DND-41 (cell line): ENCODE results near the gene NTM.

Experiments
- ATAC-seq: fragments of 200-7000 bp; cut with Tn5 transposase; 3 replicates; pipeline ENCODE4 v1.9.1; 2021; ENCODE audit warnings: low read depth; ENCODE audit not compliant: insufficient read depth
- DNase-seq: peaks from one replicate; pipeline ENCODE4 v3.0.0-alpha.2; 2020
- H2AFZ ChIP-seq: 2 replicates; pipeline ENCODE4 v1.6.0; 2012; ENCODE audit warnings: low read depth, low read length
- H3K27ac ChIP-seq: 2 replicates; pipeline ENCODE4 v1.5.1; 2012; ENCODE audit warnings: low read length, inconsistent platforms
- H3K27me3 ChIP-seq: fragments of 200-600 bp; sonication (generic); 2 replicates; pipeline ENCODE4 v1.6.0; 2012; ENCODE audit warnings: low read length, mild to moderate bottlenecking, inconsistent platforms; ENCODE audit not compliant: insufficient read depth, poor library complexity
- H3K36me3 ChIP-seq: 2 replicates; pipeline ENCODE4 v1.5.1; 2012; ENCODE audit warnings: low read length, inconsistent platforms; ENCODE audit not compliant: insufficient read depth
- H3K4me1 ChIP-seq: 2 replicates; pipeline ENCODE4 v1.5.1; 2012; ENCODE audit warnings: mild to moderate bottlenecking, low read length; ENCODE audit not compliant: insufficient read depth
- H3K4me2 ChIP-seq: 2 replicates; pipeline ENCODE4 v1.6.0; 2012; ENCODE audit warnings: mild to moderate bottlenecking, moderate library complexity, low read length, inconsistent platforms; ENCODE audit not compliant: insufficient read depth
- H3K4me3 ChIP-seq, 2 experiments: fragments of 200-600 bp in 1 of 2; shearing (Covaris generic) in 1 of 2; 2 replicates each; pipeline ENCODE4 v1.5.1; 2012 to 2016; ENCODE audit warnings: inconsistent platforms in 2 of 2, low read length in 2 of 2, mild to moderate bottlenecking in 2 of 2, low read depth in 1 of 2, moderate library complexity in 1 of 2
- H3K79me2 ChIP-seq: 2 replicates; pipeline ENCODE4 v1.6.0; 2012; ENCODE audit warnings: low read length, inconsistent platforms; ENCODE audit not compliant: insufficient read depth
- H3K9ac ChIP-seq: 2 replicates; pipeline ENCODE4 v1.6.0; 2012; ENCODE audit warnings: low read depth, mild to moderate bottlenecking, inconsistent platforms, low read length, moderate library complexity
- H3K9me3 ChIP-seq: 2 replicates; pipeline ENCODE4 v1.5.1; 2012; ENCODE audit warnings: low read length, moderate library complexity, mild to moderate bottlenecking, inconsistent platforms; ENCODE audit not compliant: insufficient read depth, severe bottlenecking
- H4K20me1 ChIP-seq: 2 replicates; pipeline ENCODE4 v1.6.0; 2012; ENCODE audit warnings: low read length; ENCODE audit not compliant: insufficient read depth
- EZH2 ChIP-seq: IDR thresholded peaks from 3 replicates; pipeline ENCODE4 v1.6.1; 2012; ENCODE audit warnings: borderline replicate concordance, low read depth, mild to moderate bottlenecking, moderate library complexity, low read length, inconsistent platforms; ENCODE audit not compliant: severe bottlenecking
- TF ChIP-seq, protein P1 (sequence below): IDR thresholded peaks from 2 replicates; pipeline ENCODE4 v1.5.1; 2012; ENCODE audit warnings: borderline replicate concordance, low read length, moderate library complexity, mild to moderate bottlenecking; ENCODE audit not compliant: poor library complexity, severe bottlenecking; ENCODE audit errors: extremely low read depth

NTM gene

DNA sequence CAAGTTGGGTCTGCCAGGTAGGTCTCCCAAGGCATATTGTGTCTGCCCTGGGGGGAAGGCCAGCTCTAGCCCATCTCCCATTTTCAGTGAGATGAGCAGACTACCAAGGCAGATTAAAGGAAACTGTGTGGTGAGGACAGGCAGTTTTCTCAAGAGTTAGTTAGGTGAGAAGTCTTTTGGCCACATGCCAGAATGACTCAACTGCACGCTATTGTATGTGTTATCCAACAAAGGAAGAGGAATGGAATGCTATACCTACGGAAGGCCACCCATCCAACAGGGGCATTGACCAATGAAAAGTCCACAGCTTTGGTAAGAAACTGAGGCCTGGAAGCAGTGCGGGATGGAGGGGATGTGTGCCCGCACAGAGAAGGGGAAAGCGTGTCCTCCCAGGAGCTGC lies 941.7 kb downstream of the NTM start:
- H3K27me3 ChIP-seq: no peaks in the 10 kb centered on the region
- DNase-seq (no peak), ATAC-seq (no peak)
- H3K9me3 ChIP-seq: no peaks in the 10 kb centered on the region
- no peaks in the 10 kb centered on the region for H4K20me1 ChIP-seq
- H3K36me3 ChIP-seq: no peaks in the 10 kb centered on the region
- H3K4me1 ChIP-seq: no peaks in the 10 kb centered on the region
- H3K4me2 ChIP-seq: no peak overlapping the region
- no peak overlapping the region for H3K9ac ChIP-seq
- no peak overlapping the region for H3K27ac ChIP-seq
- H3K79me2 ChIP-seq: no peaks in the 10 kb centered on the region
- H3K4me3 ChIP-seq: no peak overlapping the region
- no peak for TF ChIP-seq EZH2
- TF ChIP-seq, protein P1, sequence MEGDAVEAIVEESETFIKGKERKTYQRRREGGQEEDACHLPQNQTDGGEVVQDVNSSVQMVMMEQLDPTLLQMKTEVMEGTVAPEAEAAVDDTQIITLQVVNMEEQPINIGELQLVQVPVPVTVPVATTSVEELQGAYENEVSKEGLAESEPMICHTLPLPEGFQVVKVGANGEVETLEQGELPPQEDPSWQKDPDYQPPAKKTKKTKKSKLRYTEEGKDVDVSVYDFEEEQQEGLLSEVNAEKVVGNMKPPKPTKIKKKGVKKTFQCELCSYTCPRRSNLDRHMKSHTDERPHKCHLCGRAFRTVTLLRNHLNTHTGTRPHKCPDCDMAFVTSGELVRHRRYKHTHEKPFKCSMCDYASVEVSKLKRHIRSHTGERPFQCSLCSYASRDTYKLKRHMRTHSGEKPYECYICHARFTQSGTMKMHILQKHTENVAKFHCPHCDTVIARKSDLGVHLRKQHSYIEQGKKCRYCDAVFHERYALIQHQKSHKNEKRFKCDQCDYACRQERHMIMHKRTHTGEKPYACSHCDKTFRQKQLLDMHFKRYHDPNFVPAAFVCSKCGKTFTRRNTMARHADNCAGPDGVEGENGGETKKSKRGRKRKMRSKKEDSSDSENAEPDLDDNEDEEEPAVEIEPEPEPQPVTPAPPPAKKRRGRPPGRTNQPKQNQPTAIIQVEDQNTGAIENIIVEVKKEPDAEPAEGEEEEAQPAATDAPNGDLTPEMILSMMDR: no peak
- H2AFZ ChIP-seq: no peak overlapping the region

DNA sequence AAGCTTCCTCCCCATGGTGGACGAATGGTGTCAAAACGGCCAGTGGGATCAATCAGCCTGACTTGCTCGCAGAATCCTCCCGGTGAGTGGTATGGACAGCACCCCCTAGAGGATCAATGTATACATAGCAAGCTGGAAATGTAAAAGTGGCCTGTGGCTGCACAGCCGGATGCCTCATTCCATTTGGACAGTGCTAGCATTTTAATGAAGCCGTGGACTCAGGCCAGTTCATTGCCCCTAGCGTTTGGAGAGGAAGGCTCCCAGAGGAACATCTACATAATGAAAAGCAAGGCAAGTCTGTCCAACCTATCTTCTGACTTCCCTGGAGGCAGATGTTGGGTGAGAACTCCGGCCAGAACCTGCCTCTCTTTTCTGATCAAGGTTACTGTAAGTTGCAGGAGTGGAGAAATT lies 942.3 kb downstream of the NTM start:
- H2AFZ ChIP-seq: no peak overlapping the region
- no peaks in the 10 kb centered on the region for H3K79me2 ChIP-seq
- no peaks in the 10 kb centered on the region for H3K4me1 ChIP-seq
- no peak overlapping the region for H3K27ac ChIP-seq
- no peak overlapping the region for H3K9ac ChIP-seq
- H3K27me3 ChIP-seq: no peaks in the 10 kb centered on the region
- TF ChIP-seq, protein P1: peak; percentile 60
- TF ChIP-seq EZH2: no peak
- H3K36me3 ChIP-seq: no peaks in the 10 kb centered on the region
- DNase-seq: peak; percentile 5
- no peaks in the 10 kb centered on the region for H3K9me3 ChIP-seq
- H4K20me1 ChIP-seq: no peaks in the 10 kb centered on the region
- H3K4me2 ChIP-seq: no peak overlapping the region
- ATAC-seq: no peak
- no peak overlapping the region for H3K4me3 ChIP-seq

DNA sequence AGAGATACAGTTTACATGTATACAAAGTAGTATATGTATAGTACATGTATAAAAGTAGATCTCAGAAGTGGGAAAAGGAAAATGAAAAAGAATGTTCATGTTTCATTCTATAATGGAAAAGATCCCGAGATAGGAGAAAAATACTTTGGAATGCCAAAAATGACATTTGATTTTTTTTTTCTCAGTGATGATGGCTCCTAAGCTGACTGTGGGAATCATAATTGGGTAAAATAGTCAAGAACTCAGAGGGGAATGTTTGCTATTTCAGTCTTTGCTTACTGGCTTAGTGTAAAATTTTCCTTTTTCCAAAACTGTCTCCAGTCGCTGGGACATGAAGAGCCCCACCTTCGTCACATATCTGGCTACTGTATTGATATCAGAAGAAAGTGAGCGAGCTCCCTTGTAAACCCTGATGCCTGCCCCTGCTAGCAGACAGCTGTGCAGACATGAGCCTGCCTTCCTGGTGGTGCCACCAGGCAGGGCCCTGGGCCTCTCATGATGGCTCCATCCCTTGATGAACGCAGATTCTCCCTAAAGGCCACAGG lies 944.6 kb downstream of the NTM start:
- H3K79me2 ChIP-seq: no peaks in the 10 kb centered on the region
- no peaks in the 10 kb centered on the region for H3K4me1 ChIP-seq
- H3K27ac ChIP-seq: no peak overlapping the region
- TF ChIP-seq, protein P1: no peak
- no peak for TF ChIP-seq EZH2
- no peaks in the 10 kb centered on the region for H4K20me1 ChIP-seq
- H3K4me3 ChIP-seq: no peak overlapping the region
- H3K4me2 ChIP-seq: no peak overlapping the region
- no peaks in the 10 kb centered on the region for H3K27me3 ChIP-seq
- no peak for ATAC-seq
- DNase-seq: no peak
- H3K36me3 ChIP-seq: no peaks in the 10 kb centered on the region
- no peak overlapping the region for H3K9ac ChIP-seq
- H2AFZ ChIP-seq: no peak overlapping the region
- H3K9me3 ChIP-seq: no peaks in the 10 kb centered on the region

DNA sequence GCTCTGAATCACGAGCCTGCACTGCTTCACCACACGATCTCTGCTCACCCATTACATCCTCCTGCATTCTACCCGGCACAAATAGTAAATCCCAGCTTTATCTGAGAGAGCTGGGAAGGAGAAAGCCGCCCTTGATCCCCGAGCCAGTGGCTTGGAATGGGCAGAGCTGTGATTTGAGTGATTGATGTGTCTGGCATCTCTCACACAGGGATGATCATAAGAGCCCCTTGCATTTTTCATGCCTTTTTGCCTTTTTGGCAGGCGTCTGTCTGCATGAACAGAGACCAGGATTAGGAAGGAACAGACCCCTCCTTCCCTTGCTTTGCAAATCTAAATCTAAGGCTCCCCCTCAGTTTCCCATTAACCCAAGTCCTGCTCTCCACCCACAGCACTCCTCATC lies 945.3 kb downstream of the NTM start:
- no peak overlapping the region for H3K9ac ChIP-seq
- no peak for TF ChIP-seq EZH2
- TF ChIP-seq, protein P1: no peak
- DNase-seq (no peak), ATAC-seq (no peak)
- H3K36me3 ChIP-seq: no peaks in the 10 kb centered on the region
- no peak overlapping the region for H3K4me2 ChIP-seq
- H3K4me1 ChIP-seq: no peaks in the 10 kb centered on the region
- H3K79me2 ChIP-seq: no peaks in the 10 kb centered on the region
- no peaks in the 10 kb centered on the region for H3K27me3 ChIP-seq
- no peaks in the 10 kb centered on the region for H3K9me3 ChIP-seq
- no peak overlapping the region for H3K4me3 ChIP-seq
- H4K20me1 ChIP-seq: no peaks in the 10 kb centered on the region
- no peak overlapping the region for H2AFZ ChIP-seq
- H3K27ac ChIP-seq: no peak overlapping the region
